Choroid plexus epithelial cell (primary cell): ENCODE measurements around the gene PKP4.

Source experiments
- DNase-seq: peaks from one replicate; pipeline ENCODE4 v3.0.0-alpha.2; 2010; ENCODE audit warnings: low read depth
- H3K4me3 ChIP-seq: 2 replicates; pipeline ENCODE4 v1.5.1; 2011; ENCODE audit warnings: low read depth, mild to moderate bottlenecking, control low read depth, low read length, moderate library complexity
- TF ChIP-seq, protein P1 (sequence below): conservative IDR thresholded peaks from 2 replicates; pipeline ENCODE4 v1.5.1; 2011; ENCODE audit warnings: low read depth, mild to moderate bottlenecking, control low read depth, inconsistent platforms, low read length, moderate library complexity

Gene PKP4, protein sequence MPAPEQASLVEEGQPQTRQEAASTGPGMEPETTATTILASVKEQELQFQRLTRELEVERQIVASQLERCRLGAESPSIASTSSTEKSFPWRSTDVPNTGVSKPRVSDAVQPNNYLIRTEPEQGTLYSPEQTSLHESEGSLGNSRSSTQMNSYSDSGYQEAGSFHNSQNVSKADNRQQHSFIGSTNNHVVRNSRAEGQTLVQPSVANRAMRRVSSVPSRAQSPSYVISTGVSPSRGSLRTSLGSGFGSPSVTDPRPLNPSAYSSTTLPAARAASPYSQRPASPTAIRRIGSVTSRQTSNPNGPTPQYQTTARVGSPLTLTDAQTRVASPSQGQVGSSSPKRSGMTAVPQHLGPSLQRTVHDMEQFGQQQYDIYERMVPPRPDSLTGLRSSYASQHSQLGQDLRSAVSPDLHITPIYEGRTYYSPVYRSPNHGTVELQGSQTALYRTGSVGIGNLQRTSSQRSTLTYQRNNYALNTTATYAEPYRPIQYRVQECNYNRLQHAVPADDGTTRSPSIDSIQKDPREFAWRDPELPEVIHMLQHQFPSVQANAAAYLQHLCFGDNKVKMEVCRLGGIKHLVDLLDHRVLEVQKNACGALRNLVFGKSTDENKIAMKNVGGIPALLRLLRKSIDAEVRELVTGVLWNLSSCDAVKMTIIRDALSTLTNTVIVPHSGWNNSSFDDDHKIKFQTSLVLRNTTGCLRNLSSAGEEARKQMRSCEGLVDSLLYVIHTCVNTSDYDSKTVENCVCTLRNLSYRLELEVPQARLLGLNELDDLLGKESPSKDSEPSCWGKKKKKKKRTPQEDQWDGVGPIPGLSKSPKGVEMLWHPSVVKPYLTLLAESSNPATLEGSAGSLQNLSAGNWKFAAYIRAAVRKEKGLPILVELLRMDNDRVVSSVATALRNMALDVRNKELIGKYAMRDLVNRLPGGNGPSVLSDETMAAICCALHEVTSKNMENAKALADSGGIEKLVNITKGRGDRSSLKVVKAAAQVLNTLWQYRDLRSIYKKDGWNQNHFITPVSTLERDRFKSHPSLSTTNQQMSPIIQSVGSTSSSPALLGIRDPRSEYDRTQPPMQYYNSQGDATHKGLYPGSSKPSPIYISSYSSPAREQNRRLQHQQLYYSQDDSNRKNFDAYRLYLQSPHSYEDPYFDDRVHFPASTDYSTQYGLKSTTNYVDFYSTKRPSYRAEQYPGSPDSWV

DNA sequence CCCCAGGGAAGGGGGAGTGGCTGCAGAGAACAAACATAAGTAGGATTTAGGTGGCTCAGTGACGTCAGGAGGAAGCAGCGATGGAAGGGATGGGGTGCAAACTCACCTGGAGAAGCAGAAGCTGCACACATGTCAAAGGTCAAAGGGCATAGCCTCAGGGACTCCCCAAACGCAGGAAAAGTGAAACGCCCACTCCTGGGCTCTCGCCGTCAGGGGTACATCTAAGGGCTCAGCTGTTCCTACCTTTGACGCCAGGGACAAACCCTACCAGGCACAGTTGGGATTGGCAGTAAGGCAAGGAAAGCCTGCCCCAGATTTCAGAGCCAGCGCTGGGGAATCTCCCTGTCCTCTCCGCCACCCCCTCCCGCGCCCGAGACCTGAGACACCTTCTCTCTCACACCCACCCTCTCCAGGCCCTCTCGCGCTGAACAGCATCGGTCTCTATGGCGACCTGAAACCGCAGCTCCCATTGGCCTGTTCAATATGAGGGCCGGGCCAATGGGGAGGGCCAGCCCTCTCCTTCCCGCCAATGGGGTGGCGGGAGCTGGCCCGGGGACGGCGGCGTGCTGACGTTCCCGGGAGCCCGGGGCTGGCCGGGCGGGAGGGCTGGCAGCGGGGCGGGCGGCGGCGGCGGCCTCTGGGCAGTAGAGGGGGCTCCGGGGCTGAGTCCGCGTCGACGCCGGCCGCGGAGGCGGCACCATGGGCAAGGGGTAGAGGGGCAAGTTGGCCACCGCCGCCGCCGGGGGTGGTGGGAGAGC is at the start of gene PKP4, which contains the start of gene CCDC148:
Gene PKP4, plus strand, starts transcription at position 644 of the 758 bp plus-strand sequence. CDS start 76,233 bp downstream, outside the sequence.
Gene CCDC148, minus strand, starts transcription at position 445 of the 758 bp plus-strand sequence. Its CDS starts 314 bp downstream, at position 131.
- H3K4me3 ChIP-seq: peak within 1 kb of the TSS; percentile 85
- DNase-seq: peak; percentile 94
- TF ChIP-seq, protein P1, sequence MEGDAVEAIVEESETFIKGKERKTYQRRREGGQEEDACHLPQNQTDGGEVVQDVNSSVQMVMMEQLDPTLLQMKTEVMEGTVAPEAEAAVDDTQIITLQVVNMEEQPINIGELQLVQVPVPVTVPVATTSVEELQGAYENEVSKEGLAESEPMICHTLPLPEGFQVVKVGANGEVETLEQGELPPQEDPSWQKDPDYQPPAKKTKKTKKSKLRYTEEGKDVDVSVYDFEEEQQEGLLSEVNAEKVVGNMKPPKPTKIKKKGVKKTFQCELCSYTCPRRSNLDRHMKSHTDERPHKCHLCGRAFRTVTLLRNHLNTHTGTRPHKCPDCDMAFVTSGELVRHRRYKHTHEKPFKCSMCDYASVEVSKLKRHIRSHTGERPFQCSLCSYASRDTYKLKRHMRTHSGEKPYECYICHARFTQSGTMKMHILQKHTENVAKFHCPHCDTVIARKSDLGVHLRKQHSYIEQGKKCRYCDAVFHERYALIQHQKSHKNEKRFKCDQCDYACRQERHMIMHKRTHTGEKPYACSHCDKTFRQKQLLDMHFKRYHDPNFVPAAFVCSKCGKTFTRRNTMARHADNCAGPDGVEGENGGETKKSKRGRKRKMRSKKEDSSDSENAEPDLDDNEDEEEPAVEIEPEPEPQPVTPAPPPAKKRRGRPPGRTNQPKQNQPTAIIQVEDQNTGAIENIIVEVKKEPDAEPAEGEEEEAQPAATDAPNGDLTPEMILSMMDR: peak; percentile 18

DNA sequence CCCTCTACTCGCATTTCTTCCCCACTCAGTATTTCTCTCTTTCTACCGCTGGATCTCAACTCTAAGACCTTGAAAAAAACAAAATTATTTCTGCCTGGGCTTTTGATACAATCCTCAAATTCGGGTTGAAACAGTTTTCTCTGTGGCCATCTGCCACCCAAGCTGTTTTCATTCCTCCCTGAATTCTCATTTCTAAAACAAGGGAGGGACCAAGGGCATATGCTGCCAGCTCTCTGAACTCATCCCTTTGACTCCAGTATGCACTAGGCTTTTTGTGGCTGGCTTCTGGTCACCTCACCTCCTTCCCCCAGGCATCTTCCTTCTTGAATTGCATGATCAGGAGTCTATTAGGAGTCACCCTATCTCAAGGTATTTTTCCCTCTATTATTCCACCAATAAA is 49.7 kb upstream of the PKP4 start:
- TF ChIP-seq, protein P1: no peak
- H3K4me3 ChIP-seq: no peak overlapping the region
- no peak for DNase-seq

DNA sequence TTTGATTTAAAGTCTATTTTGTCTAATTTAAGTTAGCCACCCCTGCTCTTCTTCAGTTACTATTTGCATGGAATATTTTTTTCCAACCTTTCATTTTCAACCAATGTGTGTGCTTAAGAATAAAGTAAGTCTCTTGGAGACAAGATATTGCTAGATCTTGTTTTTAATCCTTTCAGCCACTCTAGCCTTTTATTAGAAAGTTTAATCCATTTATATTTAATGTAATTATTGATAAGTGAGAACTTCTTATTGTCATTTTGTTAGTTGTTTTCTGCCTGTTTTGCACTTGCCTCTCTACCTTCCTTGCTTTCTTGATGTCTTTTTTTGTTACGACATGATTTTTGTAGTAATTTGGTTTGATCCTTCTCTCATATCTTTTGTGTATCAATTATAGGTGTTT is 46.6 kb upstream of the PKP4 start:
- no peak overlapping the region for H3K4me3 ChIP-seq
- TF ChIP-seq, protein P1: no peak
- no peak for DNase-seq

DNA sequence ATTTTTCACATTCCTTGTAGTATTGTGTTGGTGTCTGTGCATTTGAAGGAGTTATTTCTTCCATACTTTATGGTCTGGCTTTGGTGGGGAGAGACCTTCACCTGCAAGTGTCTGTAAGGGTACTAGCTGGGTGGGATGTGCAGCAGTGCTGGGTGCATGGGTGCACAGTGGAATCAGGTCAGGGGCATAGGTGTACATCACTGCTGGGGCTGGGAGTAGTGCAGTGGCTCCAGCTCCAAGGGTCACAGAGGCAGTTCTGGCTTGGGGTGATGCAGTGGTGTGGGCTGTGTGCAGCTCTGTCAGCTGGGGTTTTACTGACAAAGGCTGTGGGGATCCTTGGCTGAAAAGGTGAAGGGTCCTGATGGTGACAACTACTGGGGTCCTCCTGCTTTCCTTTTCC is 45.0 kb upstream of the PKP4 start:
- H3K4me3 ChIP-seq: no peak overlapping the region
- no peak for DNase-seq
- TF ChIP-seq, protein P1: no peak

DNA sequence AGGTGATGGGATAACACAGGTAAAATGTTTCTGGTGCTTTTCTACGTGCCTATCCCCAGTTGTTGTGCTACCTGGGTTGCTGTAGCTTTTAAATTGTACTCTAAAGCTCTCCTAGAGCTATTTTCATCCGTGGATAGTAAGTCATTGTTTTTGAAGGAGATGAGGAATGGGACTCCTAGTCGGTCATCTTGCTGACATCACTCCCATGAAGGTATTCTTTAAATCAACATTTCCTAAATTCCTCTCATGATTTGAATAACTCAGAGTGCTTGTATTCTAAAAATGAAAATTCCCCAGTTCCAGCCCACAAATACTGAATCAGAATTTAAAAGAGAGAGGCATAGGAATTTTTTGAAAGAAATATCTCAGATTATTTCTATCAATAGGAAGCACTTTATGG is 44.5 kb upstream of the PKP4 start:
- peak; percentile 71 for DNase-seq
- TF ChIP-seq, protein P1: no peak
- no peak overlapping the region for H3K4me3 ChIP-seq

DNA sequence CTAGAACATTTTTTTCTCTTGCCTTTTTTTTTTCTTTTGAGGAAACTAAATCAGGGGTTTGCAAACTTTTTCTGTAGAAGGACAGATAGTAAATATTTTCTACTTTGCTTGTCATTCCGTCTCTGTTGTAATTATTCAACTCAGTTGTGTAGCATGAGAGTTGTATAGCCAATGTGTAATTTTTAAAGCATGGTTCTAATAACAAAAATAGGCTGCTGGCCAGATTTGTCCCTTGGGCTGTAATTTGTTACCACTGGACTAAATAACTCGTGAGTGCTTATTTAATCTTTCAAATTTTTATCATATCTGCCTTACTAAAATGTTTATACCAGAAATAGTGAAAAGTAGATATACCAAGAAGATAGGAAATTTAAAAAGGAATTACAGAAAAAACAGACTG is 43.2 kb upstream of the PKP4 start:
- peak; percentile 31 for DNase-seq
- TF ChIP-seq, protein P1: no peak

More for the DNA sequence above, 43.2 kb upstream of the PKP4 start:
- H3K4me3 ChIP-seq: no peak overlapping the region
